HEK293 (cell line): ENCODE measurements around the gene ARHGAP8.

Experiments used
- CTCF ChIA-PET: fragments of 350-600 bp; formaldehyde crosslinking; extraction: SDS; loops from one replicate; lab custom pipeline; 2021; ENCODE audit warnings: antibody characterized with exemption; lab: Yijun Ruan, JAX
- POLR2A ChIA-PET: fragments of 300-600 bp; formaldehyde crosslinking; extraction: SDS; loops from one replicate; lab custom pipeline; 2020; ENCODE audit warnings: antibody characterized with exemption, inconsistent platforms; lab: Yijun Ruan, JAX
- H3K27ac ChIP-seq: fragments of 200-500 bp; sonication (Bioruptor generic); 2 replicates; pipeline ENCODE4 v1.5.1; 2014; ENCODE audit warnings: low read depth, low read length, control low read depth, inconsistent platforms; ENCODE audit errors: extremely low read depth
- H3K36me3 ChIP-seq, 2 experiments: fragments of 200-500 bp in 1 of 2; sonication (Bioruptor generic) in 1 of 2; 1 replicate in 1 of 2; 2 replicates in 1 of 2; pipeline ENCODE4 v1.5.1; 2014 to 2017; ENCODE audit warnings: inconsistent platforms in 2 of 2, low read length in 2 of 2; ENCODE audit not compliant: control insufficient read depth in 2 of 2, insufficient read depth in 1 of 2
- H3K4me1 ChIP-seq: fragments of 200-500 bp; sonication (Bioruptor generic); 2 replicates; pipeline ENCODE4 v1.5.1; 2014; ENCODE audit warnings: mild to moderate bottlenecking, low read length, inconsistent platforms; ENCODE audit not compliant: control insufficient read depth, insufficient read depth
- H3K4me3 ChIP-seq: 2 replicates; pipeline ENCODE4 v1.5.1; 2011; ENCODE audit warnings: low read depth, mild to moderate bottlenecking, control low read depth, low read length, moderate library complexity
- H3K9me3 ChIP-seq: fragments of 200-500 bp; sonication (Bioruptor generic); 2 replicates; pipeline ENCODE4 v1.5.1; 2014; ENCODE audit warnings: low read depth, low read length, inconsistent platforms; ENCODE audit not compliant: control insufficient read depth, insufficient read depth
- KLF9 ChIP-seq: fragments of 450-650 bp; formaldehyde crosslinking; IDR thresholded peaks from 2 replicates; pipeline ENCODE4 v1.5.1; 2016; ENCODE audit warnings: missing biosample characterization, missing genetic modification characterization, low read depth
- MYNN ChIP-seq: fragments of 450-650 bp; formaldehyde crosslinking; IDR thresholded peaks from 2 replicates; pipeline ENCODE4 v1.5.1; 2016; ENCODE audit warnings: missing biosample characterization, missing genetic modification characterization, borderline replicate concordance
- ZFP37 ChIP-seq: fragments of 450-650 bp; formaldehyde crosslinking; IDR thresholded peaks from 2 replicates; pipeline ENCODE4 v1.5.1; 2016; ENCODE audit warnings: missing biosample characterization, missing genetic modification characterization
- ZNF843 ChIP-seq: fragments of 450-650 bp; formaldehyde crosslinking; IDR thresholded peaks from 2 replicates; pipeline ENCODE4 v1.5.1; 2016; ENCODE audit warnings: missing biosample characterization, missing genetic modification characterization
- TF ChIP-seq, protein P1 (sequence below): fragments of 450-650 bp; formaldehyde crosslinking; IDR thresholded peaks from 2 replicates; pipeline ENCODE4 v1.5.1; 2016; ENCODE audit warnings: missing biosample characterization, missing genetic modification characterization

Gene ARHGAP8

DNA sequence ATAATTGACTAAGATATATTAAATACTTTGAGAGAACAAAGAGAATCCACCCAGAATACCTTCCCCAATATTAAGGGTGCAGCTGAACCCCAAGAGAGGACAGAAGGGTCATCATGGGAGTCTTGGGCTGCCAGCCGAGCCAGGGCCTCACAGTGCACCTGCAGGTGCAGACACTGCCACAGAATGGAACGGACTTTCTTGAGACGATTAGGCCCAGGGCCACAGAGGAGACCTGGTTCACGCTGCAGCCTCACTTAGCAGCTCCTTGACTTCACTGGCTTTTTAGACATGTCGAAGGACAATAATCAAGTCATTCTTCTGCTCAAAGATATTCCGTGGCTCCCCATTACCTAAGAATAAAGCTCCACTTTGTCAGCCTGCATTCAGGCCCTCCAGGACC, 156.9 kb downstream of the ARHGAP8 start:
- no peak overlapping the region for H3K27ac ChIP-seq
- H3K4me1 ChIP-seq = no peaks in the 10 kb centered on the region
- no peak overlapping the region for H3K4me3 ChIP-seq
- no peaks in the 10 kb centered on the region for H3K9me3 ChIP-seq
- no peaks in the 10 kb centered on the region; a peak in 1 of 3 replicates for H3K36me3 ChIP-seq
- CTCF ChIA-PET = interaction anchor here (0.6 kb wide), 1 partner anchor 45 kb away, joined by 3 read pairs; no protein-coding TSS in a partner anchor
- POLR2A ChIA-PET = no interaction called here
- TF ChIP-seq ZFP37 (tag by site-specific recombination) (no peak), ZNF843 (tag by site-specific recombination) (no peak), KLF9 (tag by site-specific recombination) (no peak), MYNN (tag by site-specific recombination) (no peak)
- TF ChIP-seq, protein P1, sequence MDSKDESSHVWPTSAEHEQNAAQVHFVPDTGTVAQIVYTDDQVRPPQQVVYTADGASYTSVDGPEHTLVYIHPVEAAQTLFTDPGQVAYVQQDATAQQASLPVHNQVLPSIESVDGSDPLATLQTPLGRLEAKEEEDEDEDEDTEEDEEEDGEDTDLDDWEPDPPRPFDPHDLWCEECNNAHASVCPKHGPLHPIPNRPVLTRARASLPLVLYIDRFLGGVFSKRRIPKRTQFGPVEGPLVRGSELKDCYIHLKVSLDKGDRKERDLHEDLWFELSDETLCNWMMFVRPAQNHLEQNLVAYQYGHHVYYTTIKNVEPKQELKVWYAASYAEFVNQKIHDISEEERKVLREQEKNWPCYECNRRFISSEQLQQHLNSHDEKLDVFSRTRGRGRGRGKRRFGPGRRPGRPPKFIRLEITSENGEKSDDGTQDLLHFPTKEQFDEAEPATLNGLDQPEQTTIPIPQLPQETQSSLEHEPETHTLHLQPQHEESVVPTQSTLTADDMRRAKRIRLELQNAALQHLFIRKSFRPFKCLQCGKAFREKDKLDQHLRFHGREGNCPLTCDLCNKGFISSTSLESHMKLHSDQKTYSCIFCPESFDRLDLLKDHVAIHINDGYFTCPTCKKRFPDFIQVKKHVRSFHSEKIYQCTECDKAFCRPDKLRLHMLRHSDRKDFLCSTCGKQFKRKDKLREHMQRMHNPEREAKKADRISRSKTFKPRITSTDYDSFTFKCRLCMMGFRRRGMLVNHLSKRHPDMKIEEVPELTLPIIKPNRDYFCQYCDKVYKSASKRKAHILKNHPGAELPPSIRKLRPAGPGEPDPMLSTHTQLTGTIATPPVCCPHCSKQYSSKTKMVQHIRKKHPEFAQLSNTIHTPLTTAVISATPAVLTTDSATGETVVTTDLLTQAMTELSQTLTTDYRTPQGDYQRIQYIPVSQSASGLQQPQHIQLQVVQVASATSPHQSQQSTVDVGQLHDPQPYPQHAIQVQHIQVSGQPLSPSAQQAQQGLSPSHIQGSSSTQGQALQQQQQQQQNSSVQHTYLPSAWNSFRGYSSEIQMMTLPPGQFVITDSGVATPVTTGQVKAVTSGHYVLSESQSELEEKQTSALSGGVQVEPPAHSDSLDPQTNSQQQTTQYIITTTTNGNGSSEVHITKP (tag by site-specific recombination) = no peak
